Measurements from ENCODE around the gene PCSK5. TPM values are rescaled to one million over a fixed set of nuclear protein-coding genes. Genes with fewer than 3 reads are reported as not detected.

Gene PCSK5
- total and polyA plus RNA-seq, 2 of the 8 experiments (the other 6 are each of a cell fraction or from before 2014, with no cell fraction given): 5.5 to 10.7 TPM

DNA sequence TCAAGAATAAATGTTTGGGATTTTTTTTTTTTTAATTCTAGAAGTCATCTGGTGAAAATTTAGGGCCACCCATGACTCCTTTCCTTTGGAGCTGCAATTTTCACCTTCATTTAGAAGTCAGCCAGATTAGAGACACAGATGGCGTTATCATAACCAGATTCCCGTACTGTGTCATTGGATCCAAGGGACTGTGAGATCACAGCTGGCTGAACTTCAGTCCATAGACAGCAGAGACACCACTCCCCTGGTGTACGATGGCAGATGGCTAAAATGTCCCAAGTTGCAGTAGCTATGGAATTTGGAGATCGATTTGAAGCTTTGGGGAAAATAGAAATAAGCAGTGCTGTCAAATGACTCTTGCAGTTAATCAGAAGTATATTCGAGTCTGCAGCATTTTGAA, 287.5 kb downstream of the PCSK5 start:
- no peak overlapping the region for H2BK15ac ChIP-seq (ENCODE audit: low read length)
- H3K4me3 ChIP-seq (ENCODE audit: extremely low read depth in 1 of 4, insufficient read depth in 2 of 4, low read depth in 3 of 4, low read length in 4 of 4): no peak overlapping the region
- no peak overlapping the region for H4K91ac ChIP-seq (replicated peaks; ENCODE audit: insufficient read length, low read length)
- no peak overlapping the region for H2AK5ac ChIP-seq (ENCODE audit: low read depth, low read length)
- no peak overlapping the region for H3K4me2 ChIP-seq (ENCODE audit: insufficient read depth in 1 of 2, low read depth in 2 of 2, low read length in 2 of 2)
- H4K5ac ChIP-seq (ENCODE audit: insufficient read length, low read depth, low read length): no peak overlapping the region
- peaks cover 0 to 2% of the 10 kb centered on the region in 2 experiments for H4K20me1 ChIP-seq (replicated peaks in 1 of 2; ENCODE audit: control insufficient read depth in 1 of 2, insufficient read depth in 2 of 2, low read length in 2 of 2)
- H3K23me2 ChIP-seq (ENCODE audit: low read depth, low read length): no peaks in the 10 kb centered on the region
- no peak overlapping the region for H3K56ac ChIP-seq (replicated peaks; ENCODE audit: insufficient read length, low read depth, low read length)
- H3K27me3 ChIP-seq (replicated peaks in 1 of 4; ENCODE audit: control insufficient read depth in 3 of 4, extremely low read depth in 1 of 4, insufficient read depth in 3 of 4, low read length in 3 of 4): no peaks in the 10 kb centered on the region
- no peak overlapping the region for H2BK5ac ChIP-seq (ENCODE audit: low read depth, low read length)
- ChIA-PET POLR2A (ENCODE audit: partially characterized antibody) (no interaction called here), CTCF (ENCODE audit: partially characterized antibody) (interaction anchor here (0.9 to 1.6 kb wide), 2 partner anchors 11 to 844 kb away, joined by 3 read pairs; no protein-coding TSS in a partner anchor)
- H3K4ac ChIP-seq (replicated peaks; ENCODE audit: insufficient read length, low read depth, low read length): no peak overlapping the region
- no peak overlapping the region for H3K18ac ChIP-seq (ENCODE audit: extremely low read depth, low read length)
- no peaks in the 10 kb centered on the region for H3K79me2 ChIP-seq (ENCODE audit: control insufficient read depth in 1 of 2, insufficient read depth in 2 of 2, low read length in 2 of 2)
- no peak overlapping the region for H3K23ac ChIP-seq (ENCODE audit: insufficient read length)
- H3K9ac ChIP-seq (replicated peaks in 1 of 4; ENCODE audit: extremely low read depth in 1 of 4, low read depth in 3 of 4, low read length in 3 of 4): no peak overlapping the region
- no peaks in the 10 kb centered on the region for H3K4me1 ChIP-seq (replicated peaks in 1 of 4; ENCODE audit: control insufficient read depth in 3 of 4, insufficient read depth in 4 of 4, low read length in 3 of 4)
- H4K8ac ChIP-seq (ENCODE audit: extremely low read depth, insufficient read depth, low read length): no peak overlapping the region
- no peak overlapping the region for H2AFZ ChIP-seq (ENCODE audit: low read length)
- no peaks in the 10 kb centered on the region for H3K79me1 ChIP-seq (ENCODE audit: low read depth, low read length)
- TF ChIP-seq CTBP2 (IDR thresholded peaks at IDR 0.05; ENCODE audit: borderline replicate concordance, insufficient read depth, insufficient read length, low read length) (no peak), SP1 (IDR thresholded peaks at IDR 0.05; ENCODE audit: low read depth, low read length) (no peak), TBP (IDR thresholded peaks at IDR 0.05; ENCODE audit: low read depth, low read length) (no peak), RFX5 (IDR thresholded peaks at IDR 0.05; ENCODE audit: borderline replicate concordance, low read depth, low read length) (no peak), ZNF274 (IDR thresholded peaks at IDR 0.05; ENCODE audit: borderline replicate concordance, extremely low read depth, low read length) (no peak)
- no peak for FAIRE-seq
- peaks cover 0 to 3% (median 0%) of the 10 kb centered on the region in 4 experiments; a peak in 1 of 8 replicates for H3K36me3 ChIP-seq (ENCODE audit: control insufficient read depth in 2 of 4, insufficient read depth in 4 of 4, low read length in 3 of 4)
- H3K14ac ChIP-seq (ENCODE audit: insufficient read length): no peak overlapping the region
- no peak overlapping the region for H3K27ac ChIP-seq (ENCODE audit: low read depth, low read length)
- no peak overlapping the region for H2BK12ac ChIP-seq (ENCODE audit: low read depth, low read length)
- no peak overlapping the region for H2BK20ac ChIP-seq (ENCODE audit: low read length)
- H2BK120ac ChIP-seq (replicated peaks; ENCODE audit: low read depth, low read length): no peak overlapping the region
- 94% methylated on average over 5 of the region's 5 CpGs; no CpG with 5 or more reads in 1 of the 2 experiments for whole genome bisulfite sequencing, 2 experiments (ENCODE audit: extremely low coverage in 1 of 2, insufficient coverage in 1 of 2, insufficient read length in 1 of 2, insufficient replicate concordance in 2 of 2, low coverage in 1 of 2, low lambda C conversion rate in 2 of 2, missing lambda C conversion rate in 1 of 2)
- DNase-seq (ENCODE audit: low read depth in 1 of 2, low spot score in 2 of 2): no peak
- no peaks in the 10 kb centered on the region; a peak in 1 of 4 replicates for H3K9me3 ChIP-seq (ENCODE audit: insufficient read depth in 2 of 2, low read depth in 1 of 2, low read length in 1 of 2)
